DMS114 treated with DMSO at 0.1 percent for 48 hours (cell line): ENCODE results near the gene REEP1.
"Not testable (repeated sequence)": the region's sequence is repeated elsewhere in the genome, so short reads cannot be mapped to it uniquely, and the experiment has no call there.

ENCODE experiments used
- DNase-seq: peaks from one replicate; lab custom pipeline; 2025; ENCODE audit not compliant: unreplicated experiment; lab: John Stamatoyannopoulos, UW

Gene REEP1

GRCh38 chr2:86202336-86202692 is 135.1 kb downstream of the REEP1 start:
- DNase-seq, result no peak

- DNase-seq, result peak; percentile 16
These were observed 135.6 kb downstream of the REEP1 start for GRCh38 chr2:86201671-86202335.

GRCh38 chr2:86200564-86200963 is 136.9 kb downstream of the REEP1 start:
- DNase-seq, result not testable (repeated sequence)

GRCh38 chr2:86199834-86200177 is 137.6 kb downstream of the REEP1 start:
- peak; percentile 49 for DNase-seq

- no peak for DNase-seq
These were observed 141.5 kb downstream of the REEP1 start for GRCh38 chr2:86195808-86196387.

GRCh38 chr2:86195055-86195807 is 142.2 kb downstream of the REEP1 start, which contains the start of gene IMMT:
IMMT (minus strand) TSS chr2:86195462; CDS start chr2:86195382, 80 bp downstream.
- peak; percentile 93 for DNase-seq

- DNase-seq, result peak; percentile 92
These were observed 142.7 kb downstream of the REEP1 start for GRCh38 chr2:86194751-86195054.

- peak; percentile 29 for DNase-seq
These were observed 143.4 kb downstream of the REEP1 start for GRCh38 chr2:86193901-86194567.

- no peak for DNase-seq
These were observed 147.5 kb downstream of the REEP1 start for GRCh38 chr2:86189782-86190416.

GRCh38 chr2:86186431-86186830 is 151.0 kb downstream of the REEP1 start:
- DNase-seq, result no peak

GRCh38 chr2:86185517-86186212 is 151.8 kb downstream of the REEP1 start:
- no peak for DNase-seq

- DNase-seq, result no peak
These were observed 160.8 kb downstream of the REEP1 start for GRCh38 chr2:86176597-86176996.

- no peak for DNase-seq
These were observed 161.6 kb downstream of the REEP1 start for GRCh38 chr2:86175828-86176227.

- DNase-seq, result no peak
These were observed 163.0 kb downstream of the REEP1 start for GRCh38 chr2:86174445-86174844.

GRCh38 chr2:86172610-86173009 is 164.8 kb downstream of the REEP1 start:
- no peak for DNase-seq

- no peak for DNase-seq
These were observed 166.1 kb downstream of the REEP1 start for GRCh38 chr2:86171295-86171694.

GRCh38 chr2:86170449-86170848 is 167.0 kb downstream of the REEP1 start:
- DNase-seq, result no peak
